GM10847 (cell line): Measurements from ENCODE around the gene TMPRSS15.

Experiments used
- POLR2A ChIP-seq: IDR thresholded peaks from 2 replicates; pipeline ENCODE4 v1.6.1; 2011; ENCODE audit not compliant: insufficient read length; ENCODE audit errors: extremely low read depth

TMPRSS15 gene

DNA sequence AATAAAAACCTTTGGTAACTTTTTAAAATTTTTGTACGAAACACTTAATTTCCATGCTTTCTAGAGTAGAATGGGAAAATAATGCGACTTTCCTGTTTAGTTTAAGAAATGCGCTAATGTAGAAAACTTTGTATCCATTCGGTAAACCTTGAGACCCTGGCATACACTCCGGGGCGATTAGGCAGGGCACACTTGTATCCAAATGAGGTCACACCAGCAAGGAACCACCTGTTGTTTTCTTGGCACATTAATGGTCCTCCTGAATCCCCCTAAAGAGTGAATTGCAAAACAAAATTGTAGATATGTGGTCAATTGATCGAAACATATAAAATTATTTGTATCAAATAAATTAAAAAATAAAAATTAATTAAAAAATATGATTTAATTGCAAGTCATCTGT, 133.7 kb downstream of the TMPRSS15 start:
- TF ChIP-seq POLR2A, result no peak

DNA sequence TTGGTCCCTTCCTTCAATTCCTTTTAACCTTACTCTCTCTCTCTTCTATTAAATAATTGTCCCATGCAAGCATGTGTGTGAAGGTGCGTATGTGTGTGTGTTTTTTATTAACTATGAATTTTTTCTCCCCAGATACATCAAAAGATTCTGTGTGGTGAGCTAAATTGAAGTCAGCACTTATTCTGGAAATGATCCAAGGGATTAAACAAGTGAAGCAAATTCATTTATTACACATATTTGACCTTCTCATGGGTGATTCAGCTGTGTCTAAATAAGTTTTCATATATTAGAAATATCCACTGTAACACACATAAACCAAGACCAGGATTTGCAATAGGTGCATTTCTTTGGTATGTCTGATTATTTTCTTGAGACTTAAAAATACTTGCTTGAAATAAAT, 134.7 kb downstream of the TMPRSS15 start:
- TF ChIP-seq POLR2A, result no peak

DNA sequence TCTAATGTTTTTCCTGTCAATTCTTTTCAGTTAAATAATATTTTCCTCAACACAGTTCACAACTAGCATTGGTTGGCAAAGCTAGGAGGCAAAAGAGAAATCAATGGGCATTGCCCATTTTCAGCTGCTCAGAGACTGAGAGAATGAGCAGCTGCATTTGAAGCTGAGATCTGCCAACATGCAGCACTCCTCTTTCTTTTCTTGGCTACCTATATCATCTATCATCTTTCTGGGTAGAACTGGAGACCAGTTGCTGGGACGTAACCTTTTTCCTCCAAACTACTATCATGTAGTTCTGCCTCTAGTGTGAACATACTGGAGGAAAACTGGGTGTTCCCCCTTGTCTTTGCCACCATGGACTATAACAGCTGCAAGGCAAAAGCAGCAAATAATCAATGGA, 136.1 kb downstream of the TMPRSS15 start:
- TF ChIP-seq POLR2A, result no peak

DNA sequence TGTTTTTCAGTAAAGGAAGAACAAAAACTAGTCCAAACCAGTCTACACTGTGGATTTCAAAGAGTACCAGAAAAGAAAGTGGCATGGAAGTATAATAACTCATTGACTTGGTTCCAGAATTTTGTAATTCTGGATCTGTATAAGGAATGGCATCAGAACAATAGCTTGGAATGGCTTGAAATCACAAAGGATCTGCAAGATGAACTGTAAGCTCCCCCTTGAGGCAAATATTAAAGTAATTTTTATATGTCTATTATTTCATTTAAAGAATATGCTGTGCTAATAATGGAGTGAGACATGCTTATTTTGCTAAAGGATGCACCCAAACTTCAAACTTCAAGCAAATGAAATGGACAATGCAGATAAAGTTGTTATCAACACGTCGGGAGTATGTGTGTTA, 137.6 kb downstream of the TMPRSS15 start:
- no peak for TF ChIP-seq POLR2A

DNA sequence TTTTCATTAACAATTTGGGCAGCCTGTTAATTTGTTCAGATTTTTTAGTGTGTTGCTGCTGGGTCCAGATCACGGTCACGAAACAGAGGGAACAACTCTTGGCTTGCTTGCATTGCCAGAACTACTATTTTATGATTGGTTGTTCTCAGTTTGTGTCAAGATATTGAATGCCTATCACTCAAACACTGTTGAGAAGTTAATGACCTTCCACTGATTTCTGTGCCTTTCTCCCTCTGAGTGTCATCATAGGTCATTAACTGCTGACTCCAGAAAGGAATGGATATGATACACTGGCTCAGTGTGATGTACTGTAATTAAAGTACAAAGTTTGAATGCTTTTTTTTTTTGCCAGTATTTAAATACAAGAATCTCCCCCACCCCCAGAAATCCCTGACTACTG, 149.8 kb downstream of the TMPRSS15 start:
- no peak for TF ChIP-seq POLR2A

DNA sequence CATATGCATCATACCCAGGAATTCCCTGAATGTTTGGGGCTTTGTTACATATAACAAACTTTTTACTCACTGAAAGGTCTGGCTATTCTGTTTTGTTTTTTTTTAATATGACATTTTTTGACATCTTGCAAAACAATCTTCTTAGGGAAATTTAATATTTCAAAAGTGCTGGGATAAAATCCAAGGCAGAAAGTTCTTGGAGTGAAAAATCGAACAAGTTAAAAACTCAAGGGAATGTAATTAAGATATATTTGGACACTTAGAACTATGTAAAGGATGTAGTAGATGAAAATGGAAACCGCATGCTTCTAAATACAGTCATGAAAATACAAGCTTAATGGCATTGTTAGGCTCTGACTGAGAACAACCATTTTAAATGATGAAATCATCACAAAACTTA, 150.4 kb downstream of the TMPRSS15 start:
- no peak for TF ChIP-seq POLR2A

DNA sequence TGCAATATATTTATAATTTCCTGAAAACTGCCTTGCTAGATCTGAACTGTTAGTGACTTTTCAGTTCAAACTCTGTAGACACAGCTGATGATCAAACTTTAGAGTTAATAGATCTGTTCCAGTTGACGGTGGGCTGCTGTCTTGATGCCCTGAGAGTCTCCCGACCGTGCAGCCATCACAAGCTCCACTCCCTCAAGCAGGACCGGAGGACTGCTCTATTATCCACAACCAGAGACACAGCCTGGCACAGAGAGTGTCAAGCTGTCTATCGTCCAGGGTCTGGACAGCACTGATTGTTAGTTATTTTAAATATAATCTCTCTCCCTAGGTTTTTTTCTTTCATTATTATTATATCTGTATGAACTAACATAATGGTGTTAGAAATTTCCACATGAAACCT, 150.9 kb downstream of the TMPRSS15 start:
- TF ChIP-seq POLR2A, result no peak

DNA sequence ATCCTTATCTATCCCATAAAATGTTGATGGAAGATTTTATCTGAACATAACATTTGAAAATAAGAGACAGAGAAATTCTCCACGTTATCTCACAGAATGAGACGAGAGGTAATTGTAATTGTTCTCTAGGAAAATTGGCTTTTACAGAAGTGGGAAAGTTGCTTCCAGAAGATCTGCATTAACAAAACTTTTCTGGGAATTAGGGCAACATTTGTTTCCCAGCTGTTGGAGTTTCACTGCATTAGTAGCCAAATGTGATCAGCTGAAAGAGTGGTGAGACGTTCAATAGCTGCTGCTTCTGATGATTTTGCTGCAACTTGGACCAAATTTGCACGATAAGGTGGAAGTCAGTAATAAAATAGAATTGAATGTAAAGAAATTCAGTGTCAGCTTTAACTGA, 151.3 kb downstream of the TMPRSS15 start:
- no peak for TF ChIP-seq POLR2A

DNA sequence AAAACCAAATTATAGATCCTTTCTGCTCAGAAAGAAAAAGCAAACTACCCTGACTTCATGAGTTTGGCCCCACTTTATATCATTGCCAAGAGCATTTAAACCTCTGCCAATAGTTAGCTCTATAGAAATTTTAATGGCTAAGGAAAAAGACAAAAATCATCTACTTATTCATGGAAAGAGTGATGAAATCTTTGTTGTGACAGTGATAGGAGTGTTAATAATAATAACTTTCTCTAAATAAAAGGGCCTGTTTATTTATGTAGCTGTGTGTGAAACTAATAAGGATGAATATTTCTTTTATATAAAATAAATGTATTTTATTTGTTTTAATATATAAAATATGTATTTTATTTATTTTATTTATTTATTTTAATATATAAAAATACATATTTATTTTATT, 152.5 kb downstream of the TMPRSS15 start:
- TF ChIP-seq POLR2A, result no peak

DNA sequence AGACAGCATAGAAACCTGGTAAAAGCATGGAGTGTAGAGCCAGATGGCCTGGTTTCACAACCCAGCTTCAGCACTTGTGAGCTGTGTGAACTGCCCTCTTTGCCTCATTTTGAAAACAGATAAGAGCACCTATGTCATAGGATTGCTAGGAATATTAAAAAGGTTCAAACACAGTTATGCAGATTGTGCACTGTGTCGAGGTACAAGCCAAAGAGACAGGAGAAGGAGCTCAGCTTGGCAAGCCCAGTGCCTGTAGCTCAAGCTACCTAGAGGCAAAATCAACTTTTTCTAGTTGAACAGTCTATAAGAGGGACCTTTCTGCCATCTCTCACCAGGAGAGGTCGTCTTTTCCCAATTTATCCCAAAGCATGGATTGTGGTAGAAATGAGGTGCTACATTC, 153.9 kb downstream of the TMPRSS15 start:
- TF ChIP-seq POLR2A, result no peak

DNA sequence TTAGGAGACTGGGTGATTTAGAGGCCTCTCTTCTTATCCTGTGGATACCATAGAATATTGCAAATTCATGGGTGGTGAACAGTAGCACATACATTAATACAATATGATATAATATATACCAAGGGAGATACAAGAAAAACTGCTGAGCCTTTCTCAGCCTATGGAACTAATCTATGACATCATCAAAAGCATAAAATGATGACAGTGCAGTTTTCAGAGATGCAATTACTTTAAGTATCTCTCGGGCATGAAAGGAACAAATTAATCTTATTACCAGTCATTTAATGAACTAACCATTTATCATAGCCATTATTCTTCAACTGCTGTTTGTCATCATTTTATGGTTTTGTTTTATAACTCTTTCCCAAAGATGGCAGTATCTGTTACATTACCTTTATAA, 155.4 kb downstream of the TMPRSS15 start:
- TF ChIP-seq POLR2A, result no peak

DNA sequence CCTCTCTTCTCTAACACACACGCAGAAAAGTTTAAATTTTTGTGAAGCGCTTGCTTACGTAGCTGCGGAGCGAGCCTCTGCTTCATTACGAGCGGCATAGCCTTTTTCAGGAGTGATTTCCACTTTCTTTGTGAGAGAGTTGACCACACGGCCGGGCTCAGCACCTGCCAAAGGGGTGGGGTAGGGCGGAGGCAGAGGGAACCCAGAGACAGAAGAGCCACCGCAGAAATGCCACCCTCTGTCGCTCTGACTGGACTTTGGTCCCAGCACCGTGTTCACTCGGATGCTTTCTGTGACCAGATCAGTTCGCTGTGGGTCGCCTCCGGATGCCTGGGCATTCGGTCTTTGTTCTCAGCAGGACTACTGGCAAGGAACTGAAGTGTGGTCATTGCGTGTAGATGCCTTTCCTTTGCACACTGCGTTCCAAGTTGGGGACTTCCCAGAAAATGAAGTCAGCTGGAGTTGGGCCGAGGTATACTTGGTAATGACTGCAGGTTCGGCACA, 158.1 kb downstream of the TMPRSS15 start:
- TF ChIP-seq POLR2A, result no peak

DNA sequence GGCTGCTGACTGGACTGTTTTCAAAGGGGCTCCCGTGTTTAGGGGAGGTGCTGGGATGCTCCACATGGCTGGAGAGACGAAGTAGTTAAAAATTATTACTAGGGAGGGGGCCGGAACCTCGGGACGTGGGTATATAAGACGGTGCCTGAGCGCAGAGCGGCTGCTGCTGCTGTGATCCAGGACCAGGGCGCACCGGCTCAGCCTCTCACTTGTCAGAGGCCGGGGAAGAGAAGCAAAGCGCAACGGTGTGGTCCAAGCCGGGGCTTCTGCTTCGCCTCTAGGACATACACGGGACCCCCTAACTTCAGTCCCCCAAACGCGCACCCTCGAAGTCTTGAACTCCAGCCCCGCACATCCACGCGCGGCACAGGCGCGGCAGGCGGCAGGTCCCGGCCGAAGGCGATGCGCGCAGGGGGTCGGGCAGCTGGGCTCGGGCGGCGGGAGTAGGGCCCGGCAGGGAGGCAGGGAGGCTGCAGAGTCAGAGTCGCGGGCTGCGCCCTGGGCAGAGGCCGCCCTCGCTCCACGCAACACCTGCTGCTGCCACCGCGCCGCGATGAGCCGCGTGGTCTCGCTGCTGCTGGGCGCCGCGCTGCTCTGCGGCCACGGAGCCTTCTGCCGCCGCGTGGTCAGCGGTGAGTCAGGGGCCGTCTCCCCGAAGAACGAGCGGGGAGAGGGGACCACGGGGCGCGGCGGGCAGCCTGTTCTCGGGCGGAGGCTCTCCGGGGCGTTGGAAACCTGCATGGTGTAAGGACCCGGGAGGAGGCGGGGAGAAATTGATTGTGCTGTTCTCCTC, 158.7 kb downstream of the TMPRSS15 start, which contains the start of gene CHODL:
CHODL (plus strand) TSS at position 163 of the 793 bp plus-strand sequence; CDS start at position 554, 391 bp downstream.
- TF ChIP-seq POLR2A, result no peak

DNA sequence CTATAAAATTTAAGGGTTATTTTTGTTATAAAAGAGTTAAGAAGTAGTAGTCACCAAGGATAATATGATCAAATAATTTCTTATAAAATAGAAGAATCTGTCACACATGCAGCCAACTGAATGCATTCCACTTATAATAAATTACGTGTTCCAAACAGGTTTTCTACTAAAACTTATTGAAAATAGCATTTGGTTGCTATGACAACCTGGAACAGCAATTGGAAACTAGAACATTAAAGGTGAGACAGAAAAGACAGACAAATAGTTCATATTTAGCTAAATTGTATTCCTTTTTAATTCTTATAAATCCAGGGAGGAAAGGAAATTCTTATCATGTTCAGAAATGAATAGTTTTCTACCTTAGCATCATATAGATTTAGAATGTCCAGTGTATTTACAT, 168.0 kb downstream of the TMPRSS15 start:
- no peak for TF ChIP-seq POLR2A

DNA sequence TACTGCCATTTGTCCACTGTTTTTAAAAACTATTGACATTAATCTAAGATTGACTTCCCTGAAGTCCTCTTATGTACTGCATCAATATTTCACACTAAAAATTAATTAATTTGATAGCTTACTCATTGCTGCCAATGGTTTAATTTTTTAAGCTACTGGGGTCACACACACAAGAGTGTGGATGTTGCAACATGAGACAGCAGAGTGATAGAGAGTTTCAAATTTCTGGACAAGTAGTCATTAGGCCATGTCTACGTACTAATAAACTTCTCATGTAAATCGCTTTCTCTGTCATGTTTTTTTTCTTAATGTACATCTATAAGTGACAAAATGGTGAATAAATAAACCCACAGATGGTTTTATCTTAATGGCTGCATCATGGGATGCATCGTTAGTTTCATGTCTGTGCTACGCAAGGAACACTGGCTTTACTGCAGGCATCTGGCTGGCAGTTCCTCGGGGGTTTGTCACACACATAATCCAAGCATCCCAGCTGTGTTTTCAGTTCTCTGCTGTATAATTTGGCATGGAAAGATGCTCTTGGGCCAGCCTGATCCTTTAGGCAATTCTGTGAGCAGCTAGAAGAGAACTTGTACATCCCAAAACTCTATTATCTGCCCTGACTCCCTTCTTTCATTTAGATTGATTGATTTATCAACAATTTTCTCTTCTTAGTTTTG, 175.4 kb downstream of the TMPRSS15 start:
- no peak for TF ChIP-seq POLR2A

DNA sequence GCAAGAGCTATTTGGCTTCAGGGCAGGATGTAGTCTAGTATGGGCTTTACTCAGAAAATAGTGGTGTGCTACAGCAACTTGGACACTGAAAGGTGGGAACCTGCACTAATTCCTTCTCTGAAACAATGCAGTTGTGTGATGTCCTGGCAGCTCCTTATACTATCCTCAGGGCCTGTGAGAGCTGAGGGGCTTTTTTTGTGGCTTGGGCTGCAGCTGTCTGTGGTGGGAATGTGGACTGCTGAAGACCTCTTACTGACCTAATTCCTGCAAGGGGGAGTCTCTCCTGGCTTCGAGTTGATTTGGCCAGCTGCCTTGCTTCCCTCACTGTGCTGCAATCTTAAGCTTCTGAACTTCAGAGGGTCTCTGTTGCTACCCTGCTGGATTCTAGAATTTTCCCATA, 181.2 kb downstream of the TMPRSS15 start:
- no peak for TF ChIP-seq POLR2A
